GM19463 (cell line): ENCODE data around the gene BEAN1.

Experiments used
- ATAC-seq: cut with Tn5 transposase; IDR thresholded peaks from one replicate; pipeline ENCODE4 v1.9.1; 2021; ENCODE audit warnings: mild to moderate bottlenecking, moderate library complexity; ENCODE audit not compliant: unreplicated experiment

Gene BEAN1

DNA sequence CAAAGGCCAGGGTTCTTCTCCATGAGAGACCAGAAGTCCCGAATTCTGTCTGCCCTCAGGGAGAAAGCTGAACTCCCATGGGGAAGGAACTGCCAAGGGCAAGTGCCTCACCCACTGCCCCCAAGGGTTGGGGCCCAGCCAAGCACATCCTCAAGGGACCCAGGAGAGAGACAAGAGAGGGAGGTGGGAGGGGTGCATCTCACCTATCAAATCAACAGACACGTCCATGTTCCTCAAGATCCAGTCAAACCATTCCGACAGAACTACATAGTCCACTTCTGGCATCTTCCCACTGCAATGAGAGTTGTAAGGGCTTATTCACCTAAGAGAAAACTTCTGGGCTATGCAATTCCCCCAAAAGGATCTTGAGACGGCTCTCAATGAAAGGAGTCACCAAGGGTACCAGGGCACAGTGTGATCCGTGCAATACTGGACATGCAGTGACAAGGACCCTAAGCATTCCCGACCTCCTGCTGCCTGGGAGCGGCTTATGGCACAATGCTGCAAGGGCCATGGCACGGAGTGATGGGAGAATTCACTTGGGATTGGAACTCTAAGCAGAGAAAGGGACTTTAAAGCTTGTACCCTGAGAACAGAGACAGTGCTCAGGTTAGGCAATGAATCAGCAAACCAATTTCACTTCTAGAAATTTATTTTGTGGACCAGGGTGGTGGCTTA is 90.6 kb downstream of the BEAN1 start:
- no peak for ATAC-seq

- ATAC-seq, result no peak
Observed at GRCh38 chr16:66519482-66520373, 92.6 kb downstream of the BEAN1 start.

DNA sequence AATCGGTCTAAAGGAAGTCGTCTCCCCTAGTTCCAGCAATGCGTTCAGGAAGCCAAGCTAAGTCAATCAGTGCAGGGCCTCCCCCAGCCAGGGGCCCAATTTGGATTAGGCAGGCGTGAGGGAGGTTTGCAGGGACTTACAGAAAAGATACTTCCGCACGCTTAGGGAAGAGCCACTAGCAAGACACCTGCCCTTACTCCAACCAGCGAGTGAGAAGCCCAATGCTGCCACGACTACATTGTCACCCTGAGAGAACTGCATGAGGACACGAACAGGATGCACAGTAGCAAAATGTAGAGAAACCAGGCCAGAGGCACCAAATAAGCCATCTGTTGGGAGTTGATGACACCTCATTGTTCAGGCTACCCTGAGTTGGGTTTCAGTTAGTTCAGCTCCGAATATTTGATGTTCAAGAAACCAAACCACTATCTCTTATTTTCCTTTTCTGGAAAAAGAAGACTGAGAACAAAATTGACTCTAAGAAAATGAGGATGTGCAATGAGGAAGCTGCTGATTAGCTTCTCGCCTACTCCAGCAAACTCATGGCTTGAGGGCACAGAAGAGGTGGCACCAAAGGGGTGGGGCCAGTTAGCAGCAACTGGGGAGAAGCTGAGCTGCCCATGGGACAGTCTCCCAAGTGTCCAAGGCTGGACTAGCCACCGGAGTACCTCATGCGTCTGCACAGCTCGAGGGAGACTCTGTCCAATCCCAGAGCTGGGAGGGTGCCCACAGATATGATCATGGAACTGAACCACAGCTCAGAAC is 93.5 kb downstream of the BEAN1 start:
- no peak for ATAC-seq

GRCh38 chr16:66521252-66521713 is 94.2 kb downstream of the BEAN1 start:
- no peak for ATAC-seq

DNA sequence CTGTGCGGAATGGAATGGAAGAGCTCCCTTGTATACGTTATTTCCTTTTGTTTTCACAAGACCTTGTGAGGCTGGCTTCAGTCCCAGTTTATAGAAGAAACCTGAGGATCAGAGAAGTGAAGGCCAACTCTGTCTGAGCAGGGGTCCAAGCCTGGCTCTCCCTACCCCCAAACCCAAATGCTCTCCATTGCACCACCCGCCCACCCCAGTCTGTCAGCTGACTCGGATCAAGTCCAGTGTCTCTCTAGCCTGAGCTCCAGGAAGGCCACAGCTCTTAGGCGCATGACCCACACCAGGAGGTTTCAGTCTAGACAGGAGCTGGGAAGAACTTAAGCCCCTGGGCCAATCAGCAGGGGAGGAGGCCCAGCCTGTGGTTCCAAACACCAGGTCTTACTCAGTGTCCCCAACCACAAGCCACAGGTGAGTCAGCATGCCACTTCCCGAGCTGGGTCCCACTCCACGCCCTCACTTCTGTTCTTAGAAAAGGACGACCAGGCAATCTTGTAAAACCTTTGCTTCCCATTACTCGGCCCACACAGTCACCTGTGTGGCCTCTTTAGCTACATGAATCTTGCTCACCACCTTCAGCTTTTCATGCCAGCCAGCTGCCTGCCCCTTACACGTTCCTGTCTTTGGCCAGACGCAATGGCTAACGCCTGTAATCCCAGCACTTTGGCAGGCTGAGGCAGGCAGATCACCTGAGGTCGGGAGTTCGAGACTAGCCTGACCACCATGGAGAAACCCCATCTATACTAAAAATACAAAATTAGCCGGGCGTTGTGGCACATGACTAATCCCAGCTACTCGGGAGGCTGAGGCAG is 95.1 kb downstream of the BEAN1 start:
- ATAC-seq, result peak; percentile 73

GRCh38 chr16:66522816-66523590 is 95.9 kb downstream of the BEAN1 start:
- ATAC-seq, result no peak

GRCh38 chr16:66523861-66524354 is 96.8 kb downstream of the BEAN1 start:
- ATAC-seq, result no peak

- peak; percentile 53 for ATAC-seq
Observed at GRCh38 chr16:66524601-66525164, 97.6 kb downstream of the BEAN1 start.

GRCh38 chr16:66525396-66526180 is 98.5 kb downstream of the BEAN1 start:
- no peak for ATAC-seq

- ATAC-seq, result no peak
Observed at GRCh38 chr16:66528294-66528693, 101.2 kb downstream of the BEAN1 start.

GRCh38 chr16:66529475-66529874 is 102.4 kb downstream of the BEAN1 start:
- no peak for ATAC-seq
